HepG2 (cell line): ENCODE results near the gene THOC6. TPM values are rescaled to one million over a fixed set of nuclear protein-coding genes. Genes with fewer than 3 reads are reported as not detected.

ENCODE experiments used
- HMGA1 ChIP-seq: sonication (generic); formaldehyde crosslinking; conservative IDR thresholded peaks from 2 replicates; pipeline ENCODE4 v1.4.0; 2020; ENCODE audit warnings: missing genetic modification reagents
- KDM2A ChIP-seq: sonication (generic); formaldehyde crosslinking; IDR thresholded peaks from 2 replicates; pipeline ENCODE4 v1.4.0; 2020; ENCODE audit warnings: low read depth, missing genetic modification reagents, borderline replicate concordance
- MAF1 ChIP-seq: sonication (generic); formaldehyde crosslinking; IDR thresholded peaks from 2 replicates; pipeline ENCODE4 v1.5.0; 2020; ENCODE audit warnings: missing genetic modification reagents, borderline replicate concordance
- MYC ChIP-seq: sonication (generic); formaldehyde crosslinking; IDR thresholded peaks from 2 replicates; pipeline ENCODE4 v1.9.0; 2021; ENCODE audit warnings: missing genetic modification reagents, borderline replicate concordance
- PHB2 ChIP-seq: fragments of 450-650 bp; IDR thresholded peaks from 2 replicates; pipeline ENCODE4 v1.6.1; 2018; ENCODE audit not compliant: partially characterized antibody
- POLR2A ChIP-seq, 2 experiments: IDR thresholded peaks; 2 replicates each; pipeline ENCODE4 v1.6.1; 2011; ENCODE audit warnings: low read depth in 2 of 2, low read length in 2 of 2, mild to moderate bottlenecking in 1 of 2, moderate library complexity in 1 of 2; ENCODE audit not compliant: insufficient read depth in 1 of 2
- SRSF9 ChIP-seq: fragments of 200-400 bp; formaldehyde crosslinking; IDR thresholded peaks from 2 replicates; pipeline ENCODE4 v1.6.1; 2018; ENCODE audit warnings: borderline replicate concordance, mild to moderate bottlenecking, low read depth, low read length; ENCODE audit not compliant: insufficient read depth, poor library complexity, severe bottlenecking
- TAF1 ChIP-seq: sonication (generic); formaldehyde crosslinking; IDR thresholded peaks from 2 replicates; pipeline ENCODE4 v1.4.0; 2020; ENCODE audit warnings: missing genetic modification reagents
- TEAD3 ChIP-seq: optimal IDR thresholded peaks from 2 replicates; pipeline ENCODE3; 2016; ENCODE audit warnings: borderline replicate concordance
- WIZ ChIP-seq: sonication (generic); formaldehyde crosslinking; IDR thresholded peaks from 2 replicates; pipeline ENCODE4 v1.5.1; 2020; ENCODE audit warnings: mild to moderate bottlenecking, missing genetic modification reagents
- ZBTB10 ChIP-seq: sonication (generic); formaldehyde crosslinking; IDR thresholded peaks from 2 replicates; pipeline ENCODE4 v1.4.0; 2020; ENCODE audit warnings: missing genetic modification reagents, borderline replicate concordance
- ZNF20 ChIP-seq: sonication (generic); formaldehyde crosslinking; IDR thresholded peaks from 2 replicates; pipeline ENCODE4 v1.4.0; 2020; ENCODE audit warnings: mild to moderate bottlenecking, moderate library complexity, missing genetic modification reagents
- ZNF232 ChIP-seq: sonication (generic); formaldehyde crosslinking; IDR thresholded peaks from 2 replicates; pipeline ENCODE4 v1.4.0; 2020; ENCODE audit warnings: missing genetic modification reagents, borderline replicate concordance
- ZNF282 ChIP-seq: fragments of 450-650 bp; IDR thresholded peaks from 2 replicates; pipeline ENCODE4 v1.6.1; 2018; ENCODE audit not compliant: partially characterized antibody
- ZNF451 ChIP-seq: sonication (generic); formaldehyde crosslinking; IDR thresholded peaks from 2 replicates; pipeline ENCODE4 v1.5.0; 2020; ENCODE audit warnings: mild to moderate bottlenecking, missing genetic modification reagents
- ZNF512B ChIP-seq: sonication (generic); formaldehyde crosslinking; IDR thresholded peaks from 2 replicates; pipeline ENCODE4 v1.5.1; 2020; ENCODE audit warnings: missing genetic modification reagents, mild to moderate bottlenecking, borderline replicate concordance
- ZNF574 ChIP-seq: sonication (generic); formaldehyde crosslinking; IDR thresholded peaks from 2 replicates; pipeline ENCODE4 v1.4.0; 2020; ENCODE audit warnings: missing genetic modification reagents
- ZNF777 ChIP-seq: sonication (generic); formaldehyde crosslinking; IDR thresholded peaks from 2 replicates; pipeline ENCODE4 v1.4.0; 2020; ENCODE audit warnings: missing genetic modification reagents
- ZNF891 ChIP-seq: sonication (generic); formaldehyde crosslinking; IDR thresholded peaks from 2 replicates; pipeline ENCODE4 v1.5.0; 2020; ENCODE audit warnings: mild to moderate bottlenecking, missing genetic modification reagents
- ZSCAN9 ChIP-seq: IDR thresholded peaks from 2 replicates; pipeline ENCODE4 v1.6.1; 2016; ENCODE audit warnings: borderline replicate concordance
- polyA plus RNA-seq, 8 experiments: library from polyadenylated mRNA; depleted of rRNA in 3 of 8; stranded (reverse) in 7 of 8; unstranded in 1 of 8; fragments of >200 nt; fragmentation: Illumina TruSeq in 4 of 8; extraction: Trizol in 4 of 8; gene quantifications; 2 replicates each; pipeline versions ENCODE4 v1.2.1 to v1.2.3, GENCODE V29; 2011 to 2016; ENCODE audit warnings: low read depth in 4 of 8, missing spikeins in 1 of 8, mixed read lengths in 1 of 8; ENCODE audit not compliant: insufficient read depth in 1 of 8
- total RNA-seq, 5 experiments: library from RNA; depleted of rRNA; stranded (reverse); fragments of >200 nt; fragmentation: Illumina TruSeq; extraction: Trizol; gene quantifications; 2 replicates each; pipeline ENCODE4 v1.2.3, GENCODE V29; 2016; ENCODE audit warnings: low read depth in 1 of 5
- TF ChIP-seq, protein P1 (sequence below): sonication (generic); formaldehyde crosslinking; IDR thresholded peaks from 2 replicates; pipeline ENCODE4 v1.4.0; 2020; ENCODE audit warnings: mild to moderate bottlenecking, missing genetic modification reagents, borderline replicate concordance

Gene THOC6
- total and polyA plus RNA-seq, 2 of the 13 experiments (the other 11 are each of a cell fraction or from before 2014, with no cell fraction given): 32.1 to 37.0 TPM

GRCh38 chr16:3020247-3020603 is 3.6 kb upstream of the THOC6 start, which contains the start of gene TNFRSF12A (continued):
- TF ChIP-seq ZBTB10 (CRISPR knock-in tag) (no peak), ZNF574 (CRISPR knock-in tag) (peak; percentile 17; the same call in 1 of the 2 replicates), ZNF232 (CRISPR knock-in tag) (no peak; the same call in 1 of the 2 replicates), ZNF891 (CRISPR knock-in tag) (no peak), KDM2A (CRISPR knock-in tag) (peak; percentile 8; the same call in 1 of the 2 replicates), TEAD3 (no peak), ZNF777 (CRISPR knock-in tag) (peak; percentile 35; the same call in 1 of the 2 replicates), ZNF282 (no peak), POLR2A (IDR thresholded peaks at IDR 0.05; ENCODE audit: insufficient read depth in 1 of 2, low read depth in 2 of 2, low read length in 2 of 2) (peak; percentile 63 to 92; a peak in 3 of 4 replicates), ZNF512B (CRISPR knock-in tag) (no peak), WIZ (CRISPR knock-in tag) (no peak), SRSF9 (no peak), TAF1 (CRISPR knock-in tag) (peak; percentile 89), PHB2 (no peak), ZNF20 (CRISPR knock-in tag) (no peak), ZSCAN9 (CRISPR knock-in tag) (no peak), ZNF451 (CRISPR knock-in tag) (peak; percentile 58; the same call in 1 of the 2 replicates), MYC (CRISPR knock-in tag) (0 out of 2 replicates have a peak, but pooled peaks have one; percentile 27), MAF1 (CRISPR knock-in tag) (no peak), HMGA1 (CRISPR knock-in tag) (no peak)
- TF ChIP-seq, protein P1, sequence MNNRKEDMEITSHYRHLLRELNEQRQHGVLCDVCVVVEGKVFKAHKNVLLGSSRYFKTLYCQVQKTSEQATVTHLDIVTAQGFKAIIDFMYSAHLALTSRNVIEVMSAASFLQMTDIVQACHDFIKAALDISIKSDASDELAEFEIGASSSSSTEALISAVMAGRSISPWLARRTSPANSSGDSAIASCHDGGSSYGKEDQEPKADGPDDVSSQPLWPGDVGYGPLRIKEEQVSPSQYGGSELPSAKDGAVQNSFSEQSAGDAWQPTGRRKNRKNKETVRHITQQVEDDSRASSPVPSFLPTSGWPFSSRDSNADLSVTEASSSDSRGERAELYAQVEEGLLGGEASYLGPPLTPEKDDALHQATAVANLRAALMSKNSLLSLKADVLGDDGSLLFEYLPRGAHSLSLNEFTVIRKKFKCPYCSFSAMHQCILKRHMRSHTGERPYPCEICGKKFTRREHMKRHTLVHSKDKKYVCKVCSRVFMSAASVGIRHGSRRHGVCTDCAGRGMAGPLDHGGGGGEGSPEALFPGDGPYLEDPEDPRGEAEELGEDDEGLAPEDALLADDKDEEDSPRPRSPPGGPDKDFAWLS: 0 out of 2 replicates have a peak, but pooled peaks have one; percentile 9
